Uterus (tissue), 4 donors: ENCODE results near the gene P2RY12. TPM values are rescaled to one million over a fixed set of nuclear protein-coding genes. Genes with fewer than 3 reads are reported as not detected.

Source experiments
- DNase-seq, 2 donors: peaks; one replicate each; pipeline ENCODE4 v3.0.0-alpha.2; 2019 to 2020
- H3K27ac ChIP-seq, 2 donors: fragments of 200-600 bp; sonication (generic); 1 replicate in 1 of 2; 2 replicates in 1 of 2; pipeline ENCODE4 v1.5.1; 2016 to 2018
- H3K27me3 ChIP-seq, 2 donors: fragments of 200-600 bp; sonication (generic); one replicate each; pipeline ENCODE4 v1.5.1; 2018 to 2019; ENCODE audit warnings: control low read depth in 1 of 2
- H3K36me3 ChIP-seq, 2 donors: fragments of 200-600 bp; sonication (generic); one replicate each; pipeline ENCODE4 v1.5.1; 2019; ENCODE audit warnings: control low read depth in 1 of 2
- H3K4me1 ChIP-seq, 2 donors: fragments of 200-600 bp; sonication (generic); one replicate each; pipeline ENCODE4 v1.5.1; 2018 to 2019; ENCODE audit warnings: control low read depth in 1 of 2
- H3K4me3 ChIP-seq, 2 donors: fragments of 200-600 bp; sonication (generic); 1 replicate in 1 of 2; 2 replicates in 1 of 2; pipeline ENCODE4 v1.5.1; 2018 to 2019; ENCODE audit warnings: mild to moderate bottlenecking in 1 of 2
- H3K9me3 ChIP-seq, 2 donors: fragments of 200-600 bp; sonication (generic); one replicate each; pipeline ENCODE4 v1.5.1; 2019; ENCODE audit warnings: control low read depth in 1 of 2
- POLR2A ChIP-seq, 2 donors: fragments of 450-650 bp; IDR thresholded peaks; one replicate each; pipeline ENCODE4 v1.6.1; 2016; ENCODE audit warnings: antibody characterized with exemption in 2 of 2, mild to moderate bottlenecking in 1 of 2, moderate library complexity in 1 of 2
- intact Hi-C: fragments of 100-400 bp; cut with DNase I; formaldehyde crosslinking; loops from one replicate; pipeline ENCODE4 v1.15.1; 2023; ENCODE audit warnings: low total_unique reads
- total RNA-seq, 4 donors: library from RNA; depleted of rRNA in 3 of 4; stranded (reverse); fragments of >200 nt in 3 of 4; gene quantifications; one replicate each; pipeline versions ENCODE4 v1.1.0 to v1.2.4, GENCODE V29; 2014 to 2023
- TF ChIP-seq, protein P1 (sequence below), 4 experiments: fragments of 200-600 bp in 2 of 4; fragments of 450-650 bp in 2 of 4; sonication (generic) in 2 of 4; IDR thresholded peaks; one replicate each; pipeline ENCODE4 v1.5.1; 2016 to 2019; ENCODE audit warnings: antibody characterized with exemption in 4 of 4, mild to moderate bottlenecking in 2 of 4, moderate library complexity in 1 of 4
- donor health status: DM: yes; HTN: yes; CAD: no.

P2RY12 gene
- total RNA-seq, 4 donors from 2014 or later, result 0.95 to 6.2 (median 3.1) TPM; not detected in 1

DNA sequence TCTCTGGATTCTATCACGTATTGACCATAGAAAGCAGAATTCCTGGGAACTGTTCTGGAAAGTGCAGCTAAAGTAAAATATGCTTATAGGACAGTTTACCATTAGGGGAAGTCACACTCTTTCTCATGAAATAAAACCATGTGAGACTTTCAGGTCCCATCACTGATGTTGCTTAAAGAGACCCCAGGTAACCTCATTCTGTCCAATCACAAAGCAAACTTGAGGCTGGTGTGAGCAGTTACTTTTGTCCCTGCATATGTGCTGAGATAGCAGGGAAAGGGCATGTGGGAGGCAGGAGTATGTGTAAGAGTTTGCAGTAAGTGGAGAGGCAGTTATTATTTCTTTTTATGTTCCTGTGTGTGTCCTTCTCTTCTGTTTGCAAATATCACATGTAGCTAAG lies 84.0 kb downstream of the P2RY12 start:
- no peak for DNase-seq
- Histone ChIP-seq H3K4me1 (no peaks in the 10 kb centered on the region), H3K27ac (no peak overlapping the region), H3K27me3 (no peaks in the 10 kb centered on the region), H3K9me3 (no peaks in the 10 kb centered on the region), H3K4me3 (no peak overlapping the region), H3K36me3 (no peaks in the 10 kb centered on the region)
- intact Hi-C loops, result no loop called here
- no peak for TF ChIP-seq POLR2A (IDR thresholded peaks at IDR 0.05)
- TF ChIP-seq, protein P1, sequence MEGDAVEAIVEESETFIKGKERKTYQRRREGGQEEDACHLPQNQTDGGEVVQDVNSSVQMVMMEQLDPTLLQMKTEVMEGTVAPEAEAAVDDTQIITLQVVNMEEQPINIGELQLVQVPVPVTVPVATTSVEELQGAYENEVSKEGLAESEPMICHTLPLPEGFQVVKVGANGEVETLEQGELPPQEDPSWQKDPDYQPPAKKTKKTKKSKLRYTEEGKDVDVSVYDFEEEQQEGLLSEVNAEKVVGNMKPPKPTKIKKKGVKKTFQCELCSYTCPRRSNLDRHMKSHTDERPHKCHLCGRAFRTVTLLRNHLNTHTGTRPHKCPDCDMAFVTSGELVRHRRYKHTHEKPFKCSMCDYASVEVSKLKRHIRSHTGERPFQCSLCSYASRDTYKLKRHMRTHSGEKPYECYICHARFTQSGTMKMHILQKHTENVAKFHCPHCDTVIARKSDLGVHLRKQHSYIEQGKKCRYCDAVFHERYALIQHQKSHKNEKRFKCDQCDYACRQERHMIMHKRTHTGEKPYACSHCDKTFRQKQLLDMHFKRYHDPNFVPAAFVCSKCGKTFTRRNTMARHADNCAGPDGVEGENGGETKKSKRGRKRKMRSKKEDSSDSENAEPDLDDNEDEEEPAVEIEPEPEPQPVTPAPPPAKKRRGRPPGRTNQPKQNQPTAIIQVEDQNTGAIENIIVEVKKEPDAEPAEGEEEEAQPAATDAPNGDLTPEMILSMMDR (IDR thresholded peaks at IDR 0.05), result no peak

DNA sequence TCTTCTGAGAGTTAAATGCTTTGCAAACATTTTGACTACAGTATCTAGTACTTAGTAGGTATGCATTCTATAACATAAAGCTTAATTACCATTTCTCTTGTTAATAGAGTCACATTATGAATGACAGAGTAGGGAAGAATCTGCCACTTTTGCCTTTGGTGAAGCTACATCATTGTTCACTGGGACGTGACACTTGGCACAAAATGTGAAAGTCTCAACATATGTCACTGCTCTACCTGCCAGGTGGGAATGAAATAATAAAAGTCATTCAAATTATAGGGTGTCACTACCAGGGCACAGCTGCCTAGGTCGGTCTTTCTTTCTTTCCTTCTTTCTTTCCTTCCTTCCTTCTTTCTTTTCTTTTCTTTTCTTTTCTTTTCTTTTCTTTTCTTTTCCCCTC lies 85.5 kb downstream of the P2RY12 start:
- Histone ChIP-seq H3K4me3 (no peak overlapping the region), H3K27ac (no peak overlapping the region), H3K9me3 (no peaks in the 10 kb centered on the region), H3K4me1 (no peaks in the 10 kb centered on the region), H3K36me3 (no peaks in the 10 kb centered on the region), H3K27me3 (no peaks in the 10 kb centered on the region)
- no peak for TF ChIP-seq POLR2A (IDR thresholded peaks at IDR 0.05)
- TF ChIP-seq, protein P1 (IDR thresholded peaks at IDR 0.05), result no peak
- no peak for DNase-seq
- intact Hi-C loops, result no loop called here

DNA sequence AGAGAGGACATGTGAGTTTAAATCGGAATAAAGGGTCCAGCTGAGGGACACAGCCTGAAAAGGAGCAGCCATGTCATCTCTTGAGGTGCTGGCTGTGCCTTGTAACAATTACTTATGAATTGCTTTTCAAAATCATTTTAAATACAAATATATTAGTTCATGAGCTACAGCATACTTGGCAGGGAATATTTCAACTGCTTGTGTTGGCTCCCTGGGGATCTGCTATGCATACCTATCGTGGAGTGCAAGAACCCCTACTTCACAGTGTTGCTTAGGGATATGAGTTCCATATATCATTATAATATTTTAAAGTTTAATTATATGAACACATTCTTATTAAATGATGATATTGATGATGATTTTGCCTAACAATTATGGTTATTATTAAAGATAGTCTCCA lies 87.1 kb downstream of the P2RY12 start:
- Histone ChIP-seq H3K27ac (no peak overlapping the region), H3K9me3 (no peaks in the 10 kb centered on the region), H3K4me1 (no peaks in the 10 kb centered on the region), H3K27me3 (no peaks in the 10 kb centered on the region), H3K4me3 (no peak overlapping the region), H3K36me3 (no peaks in the 10 kb centered on the region)
- intact Hi-C loops, result no loop called here
- DNase-seq, result no peak
- no peak for TF ChIP-seq POLR2A (IDR thresholded peaks at IDR 0.05)
- TF ChIP-seq, protein P1 (IDR thresholded peaks at IDR 0.05), result no peak

DNA sequence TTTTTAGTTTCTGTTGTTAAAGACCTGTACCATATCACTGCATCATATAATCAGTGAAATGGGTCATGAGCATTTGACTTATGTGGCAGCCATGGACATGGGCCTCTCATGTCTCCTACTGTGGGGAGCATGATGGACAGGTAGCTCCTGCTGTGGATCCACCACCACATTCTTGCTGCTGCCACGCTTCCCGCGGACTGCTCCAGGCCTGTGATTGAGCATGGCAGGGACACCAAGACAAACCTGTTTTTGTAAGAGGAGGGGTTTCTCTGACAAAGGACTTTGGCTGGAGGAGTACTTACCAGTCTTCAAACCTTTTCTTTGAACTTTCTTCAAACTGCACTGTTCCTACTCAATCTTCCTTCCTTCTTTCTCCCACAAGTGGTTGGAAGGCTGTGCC lies 88.3 kb downstream of the P2RY12 start:
- Histone ChIP-seq H3K4me3 (no peak overlapping the region), H3K9me3 (no peaks in the 10 kb centered on the region), H3K27ac (no peak overlapping the region), H3K4me1 (no peaks in the 10 kb centered on the region), H3K36me3 (no peaks in the 10 kb centered on the region), H3K27me3 (no peaks in the 10 kb centered on the region)
- DNase-seq, result no peak
- TF ChIP-seq, protein P1 (IDR thresholded peaks at IDR 0.05), result no peak
- TF ChIP-seq POLR2A (IDR thresholded peaks at IDR 0.05), result no peak
- intact Hi-C loops, result no loop called here

DNA sequence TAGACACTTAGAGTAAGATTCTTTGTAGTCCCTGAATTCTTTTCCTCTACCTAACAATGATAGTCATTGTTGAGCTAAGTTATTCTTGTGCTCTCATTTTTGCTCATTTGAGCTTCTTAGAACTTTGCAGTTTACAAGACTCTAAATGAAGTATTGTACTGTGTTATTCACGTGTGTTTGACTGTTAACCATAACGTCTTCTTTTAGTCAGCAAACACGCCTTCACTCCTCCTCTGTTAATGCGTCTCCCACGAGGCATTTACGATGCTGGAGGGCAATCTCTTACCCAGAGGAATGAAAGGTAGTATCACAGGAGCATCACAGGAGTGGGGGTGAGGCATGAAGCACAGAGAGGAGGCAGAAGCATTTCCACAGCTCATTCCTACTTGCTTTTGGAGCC lies 91.4 kb downstream of the P2RY12 start:
- Histone ChIP-seq H3K36me3 (no peaks in the 10 kb centered on the region), H3K4me1 (no peaks in the 10 kb centered on the region), H3K27ac (no peak overlapping the region), H3K9me3 (no peaks in the 10 kb centered on the region), H3K27me3 (no peaks in the 10 kb centered on the region), H3K4me3 (no peak overlapping the region)
- intact Hi-C loops, result no loop called here
- DNase-seq, result no peak
- TF ChIP-seq, protein P1 (IDR thresholded peaks at IDR 0.05), result no peak
- TF ChIP-seq POLR2A (IDR thresholded peaks at IDR 0.05), result no peak
